HEK293 (cell line): ENCODE data around the gene SUSD6.

Experiments used
- CTCF ChIA-PET: fragments of 350-600 bp; formaldehyde crosslinking; extraction: SDS; loops from one replicate; lab custom pipeline; 2021; ENCODE audit warnings: antibody characterized with exemption; lab: Yijun Ruan, JAX
- POLR2A ChIA-PET: fragments of 300-600 bp; formaldehyde crosslinking; extraction: SDS; loops from one replicate; lab custom pipeline; 2020; ENCODE audit warnings: antibody characterized with exemption, inconsistent platforms; lab: Yijun Ruan, JAX
- H3K27ac ChIP-seq: fragments of 200-500 bp; sonication (Bioruptor generic); 2 replicates; pipeline ENCODE4 v1.5.1; 2014; ENCODE audit warnings: low read depth, low read length, control low read depth, inconsistent platforms; ENCODE audit errors: extremely low read depth
- H3K36me3 ChIP-seq, 2 experiments: fragments of 200-500 bp in 1 of 2; sonication (Bioruptor generic) in 1 of 2; 1 replicate in 1 of 2; 2 replicates in 1 of 2; pipeline ENCODE4 v1.5.1; 2014 to 2017; ENCODE audit warnings: inconsistent platforms in 2 of 2, low read length in 2 of 2; ENCODE audit not compliant: control insufficient read depth in 2 of 2, insufficient read depth in 1 of 2
- H3K4me1 ChIP-seq: fragments of 200-500 bp; sonication (Bioruptor generic); 2 replicates; pipeline ENCODE4 v1.5.1; 2014; ENCODE audit warnings: mild to moderate bottlenecking, low read length, inconsistent platforms; ENCODE audit not compliant: control insufficient read depth, insufficient read depth
- H3K4me3 ChIP-seq: 2 replicates; pipeline ENCODE4 v1.5.1; 2011; ENCODE audit warnings: low read depth, mild to moderate bottlenecking, control low read depth, low read length, moderate library complexity
- H3K9me3 ChIP-seq: fragments of 200-500 bp; sonication (Bioruptor generic); 2 replicates; pipeline ENCODE4 v1.5.1; 2014; ENCODE audit warnings: low read depth, low read length, inconsistent platforms; ENCODE audit not compliant: control insufficient read depth, insufficient read depth
- ATF2 ChIP-seq: fragments of 450-650 bp; formaldehyde crosslinking; IDR thresholded peaks from 2 replicates; pipeline ENCODE4 v1.5.1; 2016; ENCODE audit warnings: missing biosample characterization, missing genetic modification characterization, low read depth
- BCL6B ChIP-seq: fragments of 450-650 bp; formaldehyde crosslinking; IDR thresholded peaks from 2 replicates; pipeline ENCODE4 v1.5.1; 2017; ENCODE audit warnings: missing biosample characterization, missing genetic modification characterization
- ZBTB17 ChIP-seq: fragments of 450-650 bp; formaldehyde crosslinking; IDR thresholded peaks from 2 replicates; pipeline ENCODE4 v1.5.1; 2016; ENCODE audit warnings: missing biosample characterization, missing genetic modification characterization
- ZFHX2 ChIP-seq: fragments of 450-650 bp; formaldehyde crosslinking; conservative IDR thresholded peaks from 2 replicates; pipeline ENCODE4 v1.5.1; 2016; ENCODE audit warnings: missing biosample characterization, missing genetic modification characterization
- ZNF138 ChIP-seq: fragments of 450-650 bp; formaldehyde crosslinking; IDR thresholded peaks from 2 replicates; pipeline ENCODE4 v1.5.1; 2016; ENCODE audit warnings: missing biosample characterization, missing genetic modification characterization, borderline replicate concordance
- ZNF214 ChIP-seq: fragments of 450-650 bp; formaldehyde crosslinking; IDR thresholded peaks from 2 replicates; pipeline ENCODE4 v1.5.1; 2017; ENCODE audit warnings: missing biosample characterization, mild to moderate bottlenecking, missing genetic modification characterization, borderline replicate concordance
- ZNF223 ChIP-seq: fragments of 450-650 bp; formaldehyde crosslinking; IDR thresholded peaks from 2 replicates; pipeline ENCODE4 v1.5.1; 2016; ENCODE audit warnings: missing biosample characterization, missing genetic modification characterization
- ZNF24 ChIP-seq: fragments of 450-650 bp; formaldehyde crosslinking; IDR thresholded peaks from 2 replicates; pipeline ENCODE4 v1.5.1; 2016; ENCODE audit warnings: missing biosample characterization, missing genetic modification characterization
- ZNF354C ChIP-seq: fragments of 450-650 bp; formaldehyde crosslinking; IDR thresholded peaks from 2 replicates; pipeline ENCODE4 v1.5.1; 2016; ENCODE audit warnings: missing biosample characterization, missing genetic modification characterization, low read depth, borderline replicate concordance
- ZNF48 ChIP-seq: fragments of 450-650 bp; formaldehyde crosslinking; IDR thresholded peaks from 2 replicates; pipeline ENCODE4 v1.5.1; 2016; ENCODE audit warnings: missing biosample characterization, missing genetic modification characterization
- ZNF514 ChIP-seq: fragments of 450-650 bp; formaldehyde crosslinking; IDR thresholded peaks from 2 replicates; pipeline ENCODE4 v1.5.1; 2016; ENCODE audit warnings: missing biosample characterization, missing genetic modification characterization
- ZNF560 ChIP-seq: fragments of 450-650 bp; formaldehyde crosslinking; IDR thresholded peaks from 2 replicates; pipeline ENCODE4 v1.5.1; 2017; ENCODE audit warnings: missing biosample characterization, missing genetic modification characterization, borderline replicate concordance
- ZNF600 ChIP-seq: fragments of 450-650 bp; formaldehyde crosslinking; IDR thresholded peaks from 2 replicates; pipeline ENCODE4 v1.5.1; 2016; ENCODE audit warnings: missing biosample characterization, missing genetic modification characterization
- ZNF623 ChIP-seq: fragments of 450-650 bp; formaldehyde crosslinking; IDR thresholded peaks from 2 replicates; pipeline ENCODE4 v1.5.1; 2016; ENCODE audit warnings: missing biosample characterization, missing genetic modification characterization
- ZNF626 ChIP-seq: fragments of 450-650 bp; sonication (Bioruptor Pico); formaldehyde crosslinking; IDR thresholded peaks from 2 replicates; pipeline ENCODE4 v1.5.1; 2018; ENCODE audit warnings: missing biosample characterization, missing genetic modification characterization, inconsistent platforms
- ZNF707 ChIP-seq: fragments of 450-650 bp; formaldehyde crosslinking; IDR thresholded peaks from 2 replicates; pipeline ENCODE4 v1.5.1; 2016; ENCODE audit warnings: missing biosample characterization, missing genetic modification characterization
- TF ChIP-seq, protein P1 (sequence below): fragments of 450-650 bp; formaldehyde crosslinking; IDR thresholded peaks from 2 replicates; pipeline ENCODE4 v1.5.1; 2016; ENCODE audit warnings: missing biosample characterization, missing genetic modification characterization
- TF ChIP-seq, protein P2 (sequence below): fragments of 450-650 bp; formaldehyde crosslinking; IDR thresholded peaks from 2 replicates; pipeline ENCODE4 v1.5.1; 2016; ENCODE audit warnings: missing biosample characterization, missing genetic modification characterization

SUSD6 gene

DNA sequence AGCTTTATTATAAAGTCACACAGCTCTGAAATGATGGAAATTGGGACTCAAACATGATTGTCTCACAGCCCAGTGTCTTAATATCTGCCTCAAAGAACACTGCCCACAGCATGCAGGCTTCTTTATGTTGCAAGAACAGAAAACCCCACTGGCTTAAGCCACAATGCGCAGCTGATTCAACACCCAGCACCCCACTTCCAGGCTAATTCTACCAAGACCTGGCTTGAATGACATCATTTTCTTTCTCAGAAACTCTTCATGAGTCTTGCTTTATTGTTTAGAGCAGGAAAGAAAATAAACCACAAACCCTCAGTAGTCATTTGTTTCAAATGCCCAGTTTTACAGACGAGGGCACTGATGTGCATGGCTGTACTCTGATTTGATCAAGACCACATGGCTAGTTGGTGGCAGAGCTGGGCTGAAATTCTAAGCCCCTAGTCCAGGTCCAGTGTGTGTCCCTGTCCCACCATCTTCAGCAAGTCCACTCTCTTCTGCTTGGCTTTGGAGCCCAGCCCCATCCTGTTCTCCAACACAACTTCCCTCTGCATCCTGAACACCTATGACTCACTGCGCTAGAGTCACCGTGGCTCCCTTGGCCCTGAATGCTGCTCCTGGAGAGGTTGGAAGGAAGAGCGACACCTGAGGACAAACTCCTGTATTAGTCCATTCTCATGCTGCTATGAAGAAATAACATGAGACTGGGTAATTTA lies 105.2 kb downstream of the SUSD6 start:
- Histone ChIP-seq H3K27ac (peak overlapping the region; percentile 22; the same call in 1 of the 2 replicates), H3K4me1 (peaks cover 37% of the 10 kb centered on the region), H3K4me3 (no peak overlapping the region), H3K36me3 (peaks cover 0 to 3% of the 10 kb centered on the region in 2 experiments; a peak in 2 of 3 replicates), H3K9me3 (no peaks in the 10 kb centered on the region)
- CTCF ChIA-PET: interaction anchor here (1.3 kb wide), 1 partner anchor 132 kb away, joined by 5 read pairs; no protein-coding TSS in a partner anchor
- TF ChIP-seq, protein P1, sequence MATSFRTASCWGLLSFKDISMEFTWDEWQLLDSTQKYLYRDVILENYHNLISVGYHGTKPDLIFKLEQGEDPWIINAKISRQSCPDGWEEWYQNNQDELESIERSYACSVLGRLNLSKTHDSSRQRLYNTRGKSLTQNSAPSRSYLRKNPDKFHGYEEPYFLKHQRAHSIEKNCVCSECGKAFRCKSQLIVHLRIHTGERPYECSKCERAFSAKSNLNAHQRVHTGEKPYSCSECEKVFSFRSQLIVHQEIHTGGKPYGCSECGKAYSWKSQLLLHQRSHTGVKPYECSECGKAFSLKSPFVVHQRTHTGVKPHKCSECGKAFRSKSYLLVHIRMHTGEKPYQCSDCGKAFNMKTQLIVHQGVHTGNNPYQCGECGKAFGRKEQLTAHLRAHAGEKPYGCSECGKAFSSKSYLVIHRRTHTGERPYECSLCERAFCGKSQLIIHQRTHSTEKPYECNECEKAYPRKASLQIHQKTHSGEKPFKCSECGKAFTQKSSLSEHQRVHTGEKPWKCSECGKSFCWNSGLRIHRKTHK: no peak
- TF ChIP-seq ZNF214 (tag by site-specific recombination): no peak
- no peak for TF ChIP-seq ZNF514 (tag by site-specific recombination)
- no peak for TF ChIP-seq ZNF223 (tag by site-specific recombination)
- no peak for TF ChIP-seq ZNF138 (tag by site-specific recombination)
- TF ChIP-seq ZNF707 (tag by site-specific recombination): peak; percentile 42; the same call in 1 of the 2 replicates
- TF ChIP-seq ZNF48 (tag by site-specific recombination): no peak
- peak; percentile 59; the same call in 1 of the 2 replicates for TF ChIP-seq ATF2 (tag by site-specific recombination)
- no peak for TF ChIP-seq ZNF560 (tag by site-specific recombination)
- TF ChIP-seq, protein P2, sequence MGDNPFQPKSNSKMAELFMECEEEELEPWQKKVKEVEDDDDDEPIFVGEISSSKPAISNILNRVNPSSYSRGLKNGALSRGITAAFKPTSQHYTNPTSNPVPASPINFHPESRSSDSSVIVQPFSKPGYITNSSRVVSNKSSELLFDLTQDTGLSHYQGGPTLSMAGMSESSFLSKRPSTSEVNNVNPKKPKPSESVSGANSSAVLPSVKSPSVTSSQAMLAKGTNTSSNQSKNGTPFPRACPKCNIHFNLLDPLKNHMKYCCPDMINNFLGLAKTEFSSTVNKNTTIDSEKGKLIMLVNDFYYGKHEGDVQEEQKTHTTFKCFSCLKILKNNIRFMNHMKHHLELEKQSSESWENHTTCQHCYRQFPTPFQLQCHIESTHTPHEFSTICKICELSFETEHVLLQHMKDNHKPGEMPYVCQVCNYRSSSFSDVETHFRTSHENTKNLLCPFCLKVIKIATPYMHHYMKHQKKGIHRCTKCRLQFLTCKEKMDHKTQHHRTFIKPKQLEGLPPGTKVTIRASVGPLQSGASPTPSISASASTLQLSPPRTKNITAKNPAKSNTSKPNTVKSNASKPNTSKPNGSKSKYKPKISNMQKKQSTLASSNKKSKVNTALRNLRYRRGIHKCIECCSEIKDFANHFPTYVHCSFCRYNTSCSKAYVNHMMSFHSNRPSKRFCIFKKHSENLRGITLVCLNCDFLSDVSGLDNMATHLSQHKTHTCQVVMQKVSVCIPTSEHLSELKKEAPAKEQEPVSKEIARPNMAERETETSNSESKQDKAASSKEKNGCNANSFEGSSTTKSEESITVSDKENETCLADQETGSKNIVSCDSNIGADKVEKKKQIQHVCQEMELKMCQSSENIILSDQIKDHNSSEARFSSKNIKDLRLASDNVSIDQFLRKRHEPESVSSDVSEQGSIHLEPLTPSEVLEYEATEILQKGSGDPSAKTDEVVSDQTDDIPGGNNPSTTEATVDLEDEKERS (tag by site-specific recombination): no peak
- peak; percentile 45; the same call in 1 of the 2 replicates for TF ChIP-seq ZNF600
- TF ChIP-seq BCL6B (tag by site-specific recombination): no peak
- TF ChIP-seq ZNF623 (tag by site-specific recombination): no peak
- TF ChIP-seq ZBTB17: peak; percentile 2; the same call in 1 of the 2 replicates
- TF ChIP-seq ZNF354C (tag by site-specific recombination): no peak
- TF ChIP-seq ZNF626 (tag by site-specific recombination): no peak
- TF ChIP-seq ZFHX2 (tag by site-specific recombination): no peak
- TF ChIP-seq ZNF24 (tag by site-specific recombination): no peak
- POLR2A ChIA-PET: no interaction called here
